ENCODE results near the gene LRP6.
A peak's percentile ranks its signal among the peaks of the same experiment; 100 is the strongest.
"Not testable (repeated sequence)": the region's sequence is repeated elsewhere in the genome, so short reads cannot be mapped to it uniquely, and the experiment has no call there.

The LRP6 gene

GRCh38 chr12:12266389-12266872 is 413 bp downstream of the LRP6 start:
- Histone ChIP-seq H3K4me1 (ENCODE audit: control insufficient read depth in 5 of 5, insufficient read depth in 5 of 5, low read length in 5 of 5) (peaks cover 0 to 32% (median 26%) of the 10 kb centered on the region in 5 donors), H3K9ac (ENCODE audit: low read length in 5 of 5) (peak overlapping the region; percentile 87 to 99 (median 89)), H3K9me3 (ENCODE audit: control insufficient read depth in 5 of 5, low read length in 5 of 5) (no peaks in the 10 kb centered on the region), H3K27ac (ENCODE audit: low read depth, low read length) (peak overlapping the region; percentile 89), H3K4me3 (ENCODE audit: low read depth in 1 of 5, low read length in 5 of 5) (peak overlapping the region; percentile 78 to 92 (median 90)), H3K36me3 (ENCODE audit: control insufficient read depth in 5 of 5, insufficient read depth in 5 of 5, low read length in 5 of 5) (no peaks in the 10 kb centered on the region), H3K27me3 (ENCODE audit: control insufficient read depth in 5 of 5, insufficient read depth in 4 of 5, low read length in 5 of 5) (no peaks in the 10 kb centered on the region)

GRCh38 chr12:12265571-12266388 is 1.1 kb downstream of the LRP6 start:
- Histone ChIP-seq H3K27me3 (ENCODE audit: control insufficient read depth in 5 of 5, insufficient read depth in 4 of 5, low read length in 5 of 5) (no peaks in the 10 kb centered on the region), H3K9ac (ENCODE audit: low read length in 5 of 5) (peak overlapping the region; percentile 87 to 99 (median 89)), H3K4me1 (ENCODE audit: control insufficient read depth in 5 of 5, insufficient read depth in 5 of 5, low read length in 5 of 5) (peaks cover 0 to 32% (median 26%) of the 10 kb centered on the region in 5 donors), H3K36me3 (ENCODE audit: control insufficient read depth in 5 of 5, insufficient read depth in 5 of 5, low read length in 5 of 5) (no peaks in the 10 kb centered on the region), H3K9me3 (ENCODE audit: control insufficient read depth in 5 of 5, low read length in 5 of 5) (no peaks in the 10 kb centered on the region), H3K27ac (ENCODE audit: low read depth, low read length) (peak overlapping the region; percentile 89), H3K4me3 (ENCODE audit: low read depth in 1 of 5, low read length in 5 of 5) (peak overlapping the region; percentile 78 to 92 (median 90))

- H3K9ac ChIP-seq (ENCODE audit: low read length in 5 of 5) = peak overlapping the region in 4 of 5 donors; percentile 0 to 99 (median 90)
- peak overlapping the region; percentile 89 for H3K27ac ChIP-seq (ENCODE audit: low read depth, low read length)
- H3K4me3 ChIP-seq (ENCODE audit: low read depth in 1 of 5, low read length in 5 of 5) = peak overlapping the region; percentile 78 to 92 (median 90)
Measured at GRCh38 chr12:12265035-12265434, 1.8 kb downstream of the LRP6 start.

GRCh38 chr12:12263909-12264308 is 2.9 kb downstream of the LRP6 start:
- Histone ChIP-seq H3K4me3 (ENCODE audit: low read depth in 1 of 5, low read length in 5 of 5) (no peak overlapping the region), H3K4me1 (ENCODE audit: control insufficient read depth in 5 of 5, insufficient read depth in 5 of 5, low read length in 5 of 5) (peaks cover 0 to 32% (median 26%) of the 10 kb centered on the region in 5 donors), H3K27ac (ENCODE audit: low read depth, low read length) (no peak overlapping the region), H3K27me3 (ENCODE audit: control insufficient read depth in 5 of 5, insufficient read depth in 4 of 5, low read length in 5 of 5) (no peaks in the 10 kb centered on the region), H3K36me3 (ENCODE audit: control insufficient read depth in 5 of 5, insufficient read depth in 5 of 5, low read length in 5 of 5) (no peaks in the 10 kb centered on the region), H3K9ac (ENCODE audit: low read length in 5 of 5) (no peak overlapping the region), H3K9me3 (ENCODE audit: control insufficient read depth in 5 of 5, low read length in 5 of 5) (no peaks in the 10 kb centered on the region)

More at GRCh38 chr12:12265035-12265434, 1.8 kb downstream of the LRP6 start:
- Histone ChIP-seq H3K9me3 (ENCODE audit: control insufficient read depth in 5 of 5, low read length in 5 of 5) (no peaks in the 10 kb centered on the region), H3K27me3 (ENCODE audit: control insufficient read depth in 5 of 5, insufficient read depth in 4 of 5, low read length in 5 of 5) (no peaks in the 10 kb centered on the region), H3K36me3 (ENCODE audit: control insufficient read depth in 5 of 5, insufficient read depth in 5 of 5, low read length in 5 of 5) (no peaks in the 10 kb centered on the region), H3K4me1 (ENCODE audit: control insufficient read depth in 5 of 5, insufficient read depth in 5 of 5, low read length in 5 of 5) (peaks cover 0 to 32% (median 26%) of the 10 kb centered on the region in 5 donors)

- H3K4me1 ChIP-seq (ENCODE audit: control insufficient read depth in 5 of 5, insufficient read depth in 5 of 5, low read length in 5 of 5) = peaks cover 0 to 14% (median 10%) of the 10 kb centered on the region in 5 donors
- not testable (repeated sequence) for H3K36me3 ChIP-seq (ENCODE audit: control insufficient read depth in 5 of 5, insufficient read depth in 5 of 5, low read length in 5 of 5); H3K27ac ChIP-seq (ENCODE audit: low read depth, low read length); H3K9ac ChIP-seq (ENCODE audit: low read length in 5 of 5); H3K9me3 ChIP-seq (ENCODE audit: control insufficient read depth in 5 of 5, low read length in 5 of 5); H3K4me3 ChIP-seq (ENCODE audit: low read depth in 1 of 5, low read length in 5 of 5); H3K27me3 ChIP-seq (ENCODE audit: control insufficient read depth in 5 of 5, insufficient read depth in 4 of 5, low read length in 5 of 5)
Measured at GRCh38 chr12:12256291-12256757, 10.5 kb downstream of the LRP6 start.

GRCh38 chr12:12254553-12254952 is 12.3 kb downstream of the LRP6 start:
- no peak overlapping the region for H3K27ac ChIP-seq (ENCODE audit: low read depth, low read length)
- no peaks in the 10 kb centered on the region for H3K9me3 ChIP-seq (ENCODE audit: control insufficient read depth in 5 of 5, low read length in 5 of 5)
- H3K36me3 ChIP-seq (ENCODE audit: control insufficient read depth in 5 of 5, insufficient read depth in 5 of 5, low read length in 5 of 5) = no peaks in the 10 kb centered on the region
- H3K27me3 ChIP-seq (ENCODE audit: control insufficient read depth in 5 of 5, insufficient read depth in 4 of 5, low read length in 5 of 5) = no peaks in the 10 kb centered on the region
- no peak overlapping the region for H3K4me3 ChIP-seq (ENCODE audit: low read depth in 1 of 5, low read length in 5 of 5)
- no peak overlapping the region for H3K9ac ChIP-seq (ENCODE audit: low read length in 5 of 5)
- H3K4me1 ChIP-seq (ENCODE audit: control insufficient read depth in 5 of 5, insufficient read depth in 5 of 5, low read length in 5 of 5) = peaks cover 0 to 14% (median 10%) of the 10 kb centered on the region in 5 donors

GRCh38 chr12:12249216-12250050 is 17.4 kb downstream of the LRP6 start:
- no peaks in the 10 kb centered on the region for H3K36me3 ChIP-seq (ENCODE audit: control insufficient read depth in 5 of 5, insufficient read depth in 5 of 5, low read length in 5 of 5)
- H3K9me3 ChIP-seq (ENCODE audit: control insufficient read depth in 5 of 5, low read length in 5 of 5) = no peaks in the 10 kb centered on the region
- peaks cover 0 to 2% (median 0%) of the 10 kb centered on the region in 5 donors for H3K4me1 ChIP-seq (ENCODE audit: control insufficient read depth in 5 of 5, insufficient read depth in 5 of 5, low read length in 5 of 5)
- no peak overlapping the region for H3K4me3 ChIP-seq (ENCODE audit: low read depth in 1 of 5, low read length in 5 of 5)
- no peak overlapping the region for H3K9ac ChIP-seq (ENCODE audit: low read length in 5 of 5)
- H3K27ac ChIP-seq (ENCODE audit: low read depth, low read length) = no peak overlapping the region
- H3K27me3 ChIP-seq (ENCODE audit: control insufficient read depth in 5 of 5, insufficient read depth in 4 of 5, low read length in 5 of 5) = no peaks in the 10 kb centered on the region

GRCh38 chr12:12247584-12247983 is 19.3 kb downstream of the LRP6 start:
- Histone ChIP-seq H3K4me1 (ENCODE audit: control insufficient read depth in 5 of 5, insufficient read depth in 5 of 5, low read length in 5 of 5) (no peaks in the 10 kb centered on the region), H3K36me3 (ENCODE audit: control insufficient read depth in 5 of 5, insufficient read depth in 5 of 5, low read length in 5 of 5) (peaks cover 0 to 3% (median 0%) of the 10 kb centered on the region in 5 donors), H3K4me3 (ENCODE audit: low read depth in 1 of 5, low read length in 5 of 5) (no peak overlapping the region), H3K27ac (ENCODE audit: low read depth, low read length) (no peak overlapping the region), H3K27me3 (ENCODE audit: control insufficient read depth in 5 of 5, insufficient read depth in 4 of 5, low read length in 5 of 5) (no peaks in the 10 kb centered on the region), H3K9ac (ENCODE audit: low read length in 5 of 5) (no peak overlapping the region), H3K9me3 (ENCODE audit: control insufficient read depth in 5 of 5, low read length in 5 of 5) (no peaks in the 10 kb centered on the region)

GRCh38 chr12:12244341-12244740 is 22.5 kb downstream of the LRP6 start:
- H3K4me1 ChIP-seq (ENCODE audit: control insufficient read depth in 5 of 5, insufficient read depth in 5 of 5, low read length in 5 of 5) = no peaks in the 10 kb centered on the region
- no peak overlapping the region for H3K9ac ChIP-seq (ENCODE audit: low read length in 5 of 5)
- H3K27ac ChIP-seq (ENCODE audit: low read depth, low read length) = no peak overlapping the region
- H3K36me3 ChIP-seq (ENCODE audit: control insufficient read depth in 5 of 5, insufficient read depth in 5 of 5, low read length in 5 of 5) = peaks cover 0 to 3% (median 0%) of the 10 kb centered on the region in 5 donors
- no peaks in the 10 kb centered on the region for H3K9me3 ChIP-seq (ENCODE audit: control insufficient read depth in 5 of 5, low read length in 5 of 5)
- no peak overlapping the region for H3K4me3 ChIP-seq (ENCODE audit: low read depth in 1 of 5, low read length in 5 of 5)
- H3K27me3 ChIP-seq (ENCODE audit: control insufficient read depth in 5 of 5, insufficient read depth in 4 of 5, low read length in 5 of 5) = no peaks in the 10 kb centered on the region

Data from subcutaneous abdominal adipose tissue (tissue), 5 donors.